D721Med (cell line): Measurements from ENCODE around the gene RABGAP1.

Experiments
- DNase-seq: peaks from one replicate; pipeline ENCODE4 v3.0.0; 2011; ENCODE audit warnings: low spot score; ENCODE audit not compliant: insufficient read length
- FAIRE-seq: peaks from 2 replicates; lab custom pipeline; 2011; peaks lifted over from hg19 to GRCh38; lab: Jason Lieb, UNC
- CTCF ChIP-seq: IDR thresholded peaks from 2 replicates; pipeline ENCODE4 v1.5.1; 2012; ENCODE audit warnings: mild to moderate bottlenecking, control low read depth; ENCODE audit not compliant: insufficient read depth; ENCODE audit errors: missing control alignments

Gene RABGAP1

GRCh38 chr9:123115146-123115913 lies 174.5 kb downstream of the RABGAP1 start:
- TF ChIP-seq CTCF = no peak
- no peak for DNase-seq
- no peak for FAIRE-seq

- FAIRE-seq = no peak
- DNase-seq = no peak
- TF ChIP-seq CTCF = no peak
Observed at GRCh38 chr9:123116036-123116435, 175.2 kb downstream of the RABGAP1 start.

GRCh38 chr9:123119566-123119965 lies 178.7 kb downstream of the RABGAP1 start:
- no peak for DNase-seq
- no peak for TF ChIP-seq CTCF
- FAIRE-seq = no peak

GRCh38 chr9:123120131-123120530 lies 179.3 kb downstream of the RABGAP1 start:
- no peak for FAIRE-seq
- no peak for DNase-seq
- TF ChIP-seq CTCF = no peak

GRCh38 chr9:123120953-123121352 lies 180.1 kb downstream of the RABGAP1 start:
- TF ChIP-seq CTCF = no peak
- FAIRE-seq = no peak
- DNase-seq = no peak

- DNase-seq (no peak), FAIRE-seq (no peak)
- TF ChIP-seq CTCF = no peak
Observed at GRCh38 chr9:123121457-123121856, 180.6 kb downstream of the RABGAP1 start.

GRCh38 chr9:123127512-123128075 lies 186.8 kb downstream of the RABGAP1 start:
- no peak for DNase-seq
- TF ChIP-seq CTCF = no peak
- FAIRE-seq = no peak
